ENCODE measurements around the gene CCDC57. TPM values are rescaled to one million over a fixed set of nuclear protein-coding genes. Genes with fewer than 3 reads are reported as not detected.
A peak's percentile ranks its signal among the peaks of the same experiment; 100 is the strongest.

Gene CCDC57
- total and polyA plus RNA-seq, 9 of the 15 experiments (the other 6 are each of a cell fraction or from before 2014, with no cell fraction given), result 0.83 to 36.2 (median 13.6) TPM

GRCh38 chr17:82098939-82099763 lies 113.5 kb downstream of the CCDC57 start (continued):
- no peak for TF ChIP-seq BRF2 (IDR thresholded peaks at IDR 0.05; ENCODE audit: borderline replicate concordance, insufficient read depth, insufficient read length)
- TF ChIP-seq PREB (CRISPR knock-in tag; IDR thresholded peaks at IDR 0.05), result no peak
- no peak for TF ChIP-seq ZNF175 (CRISPR knock-in tag; IDR thresholded peaks at IDR 0.05; ENCODE audit: low read depth)
- TF ChIP-seq ATF3 (IDR thresholded peaks at IDR 0.05), result no peak
- 0 out of 2 replicates have a peak, but pooled peaks have one; percentile 64 for TF ChIP-seq ATF3 (CRISPR knock-in tag; conservative IDR thresholded peaks at IDR 0.05)
- TF ChIP-seq SFPQ (IDR thresholded peaks at IDR 0.05; ENCODE audit: low read depth, low read length), result no peak
- TF ChIP-seq LARP7 (IDR thresholded peaks at IDR 0.05), result no peak
- TF ChIP-seq PHB2 (IDR thresholded peaks at IDR 0.05; ENCODE audit: low read depth), result no peak
- peak; percentile 3; the same call in 1 of the 2 replicates for TF ChIP-seq ZNF584 (CRISPR knock-in tag; IDR thresholded peaks at IDR 0.05; ENCODE audit: low read depth)
- peak in 1 of 2 experiments; percentile 75 for TF ChIP-seq E2F6 (IDR thresholded peaks at IDR 0.05; ENCODE audit: borderline replicate concordance in 1 of 2, extremely low read depth in 1 of 2, insufficient read depth in 1 of 2, insufficient read length in 1 of 2, low read depth in 1 of 2, low read length in 1 of 2, poor library complexity in 1 of 2, severe bottlenecking in 1 of 2)
- 0 out of 2 replicates have a peak, but pooled peaks have one; percentile 37 for TF ChIP-seq SRSF3 (IDR thresholded peaks at IDR 0.05; ENCODE audit: insufficient read depth, low read length)
- TF ChIP-seq TRIM25 (IDR thresholded peaks at IDR 0.05; ENCODE audit: borderline replicate concordance), result no peak
- no peak for TF ChIP-seq WHSC1 (IDR thresholded peaks at IDR 0.05; ENCODE audit: low read length)
- no peak for TF ChIP-seq E4F1 (CRISPR knock-in tag; IDR thresholded peaks at IDR 0.05; ENCODE audit: borderline replicate concordance)
